Coronary artery (tissue), 2 donors: ENCODE results near the gene SLC7A6OS.
A peak's percentile ranks its signal among the peaks of the same experiment; 100 is the strongest.

Experiments used
- DNase-seq: peaks from one replicate; pipeline ENCODE4 v3.0.0-alpha.2; 2017; ENCODE audit warnings: low spot score
- H3K27ac ChIP-seq, 2 donors: fragments of 200-600 bp; sonication (generic); one replicate each; pipeline ENCODE4 v1.5.1; 2016 to 2019
- H3K4me3 ChIP-seq: fragments of 200-600 bp; sonication (generic); 2 replicates; pipeline ENCODE4 v1.5.1; 2016; ENCODE audit warnings: mild to moderate bottlenecking, moderate library complexity
- CTCF ChIP-seq: fragments of 200-600 bp; sonication (generic); IDR thresholded peaks from one replicate; pipeline ENCODE4 v1.5.1; 2019; ENCODE audit warnings: antibody characterized with exemption

SLC7A6OS gene

GRCh38 chr16:68310774-68311511 lies at the start of gene SLC7A6OS, which contains the start of gene PRMT7:
Gene SLC7A6OS (minus strand): TSS chr16:68310946. CDS start chr16:68310926, 20 bp downstream.
Gene PRMT7 (plus strand): TSS chr16:68311019. CDS start chr16:68315980, 4,961 bp downstream.
- Histone ChIP-seq H3K4me3 (peak within 1 kb of the TSS; percentile 91), H3K27ac (peak within 1 kb of the TSS; percentile 30 to 88)
- peak; percentile 19 for TF ChIP-seq CTCF
- peak; percentile 85 for DNase-seq

GRCh38 chr16:68359398-68360191 lies 48.8 kb upstream of the SLC7A6OS start:
- TF ChIP-seq CTCF, result no peak
- no peak for DNase-seq
- Histone ChIP-seq H3K27ac (no peak overlapping the region), H3K4me3 (no peak overlapping the region)

DNA sequence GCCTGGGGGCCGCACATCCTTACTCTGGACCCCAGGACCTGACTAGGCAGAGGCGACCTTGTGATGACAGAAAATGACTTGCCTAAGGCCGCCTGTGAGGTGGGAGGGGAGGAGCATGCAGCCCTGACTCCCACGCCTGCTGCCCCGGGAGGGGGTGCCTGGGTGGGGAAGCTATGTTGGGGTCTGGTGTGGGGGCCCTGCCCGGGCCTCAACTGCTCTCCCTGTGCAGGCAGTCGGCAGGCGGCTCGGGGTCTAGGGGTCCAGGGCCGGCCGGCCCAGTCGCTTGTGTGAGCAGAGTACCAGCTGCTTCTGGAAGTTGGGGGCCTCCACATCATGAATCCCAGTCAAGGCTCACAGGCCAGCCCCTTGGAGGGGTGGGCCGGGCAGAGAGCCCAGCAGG lies 48.2 kb upstream of the SLC7A6OS start:
- no peak for DNase-seq
- Histone ChIP-seq H3K27ac (no peak overlapping the region), H3K4me3 (no peak overlapping the region)
- TF ChIP-seq CTCF, result no peak

GRCh38 chr16:68357923-68358322 lies 47.2 kb upstream of the SLC7A6OS start:
- H3K4me3 ChIP-seq, result no peak overlapping the region
- TF ChIP-seq CTCF, result no peak
- DNase-seq, result no peak
- no peak overlapping the region for H3K27ac ChIP-seq

GRCh38 chr16:68357521-68357922 lies 46.8 kb upstream of the SLC7A6OS start:
- no peak overlapping the region for H3K4me3 ChIP-seq
- no peak overlapping the region for H3K27ac ChIP-seq
- TF ChIP-seq CTCF, result no peak
- no peak for DNase-seq

DNA sequence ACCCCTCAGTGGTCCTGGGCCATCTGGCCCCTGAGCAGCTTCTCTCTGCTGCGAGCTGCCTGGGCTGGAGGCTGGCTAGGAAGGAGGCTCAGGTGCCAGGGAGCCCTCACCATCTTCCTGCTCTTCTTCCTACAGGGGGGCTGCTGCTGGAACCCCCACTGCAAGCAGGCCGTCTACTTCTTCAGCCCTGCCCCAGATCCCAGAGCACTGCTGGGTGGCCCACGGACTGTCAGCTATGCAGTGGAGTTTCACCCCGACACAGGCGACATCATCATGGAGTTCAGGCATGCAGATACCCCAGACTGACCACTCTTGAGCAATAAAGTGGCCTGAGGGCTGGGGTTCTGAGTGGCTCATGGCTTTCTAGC lies 46.2 kb upstream of the SLC7A6OS start:
- Histone ChIP-seq H3K4me3 (no peak overlapping the region), H3K27ac (no peak overlapping the region)
- no peak for DNase-seq
- TF ChIP-seq CTCF, result no peak
